Tibial nerve (tissue), 4 donors: Measurements from ENCODE around the gene JARID2. TPM values are rescaled to one million over a fixed set of nuclear protein-coding genes. Genes with fewer than 3 reads are reported as not detected.

ENCODE experiments used
- DNase-seq, 2 donors: peaks; one replicate each; pipeline ENCODE4 v3.0.0-alpha.2; 2019; ENCODE audit warnings: low spot score in 2 of 2
- H3K27ac ChIP-seq, 4 donors: fragments of 200-600 bp; sonication (generic) in 3 of 4; one replicate each; pipeline ENCODE4 v1.5.1; 2017 to 2019; ENCODE audit warnings: mild to moderate bottlenecking in 1 of 4
- H3K27me3 ChIP-seq, 2 donors: fragments of 200-600 bp; sonication (generic) in 1 of 2; one replicate each; pipeline versions ENCODE4 v1.5.1 to v1.6.0; 2017 to 2019
- H3K36me3 ChIP-seq, 3 donors: fragments of 200-600 bp; sonication (generic); one replicate each; pipeline ENCODE4 v1.5.1; 2018 to 2019
- H3K4me1 ChIP-seq, 4 donors: fragments of 200-600 bp; sonication (generic) in 3 of 4; one replicate each; pipeline ENCODE4 v1.5.1; 2017 to 2019
- H3K4me3 ChIP-seq, 4 donors: fragments of 200-600 bp; sonication (generic) in 3 of 4; one replicate each; pipeline ENCODE4 v1.5.1; 2017 to 2019; ENCODE audit warnings: mild to moderate bottlenecking in 1 of 4, moderate library complexity in 1 of 4
- H3K9me3 ChIP-seq, 4 donors: fragments of 200-600 bp; sonication (generic) in 3 of 4; one replicate each; pipeline ENCODE4 v1.5.1; 2017 to 2019
- CTCF ChIP-seq, 5 experiments: fragments of 200-600 bp in 3 of 5; fragments of 450-650 bp in 2 of 5; sonication (generic) in 3 of 5; IDR thresholded peaks; one replicate each; pipeline ENCODE4 v1.5.1; 2016 to 2019; ENCODE audit warnings: antibody characterized with exemption in 5 of 5, mild to moderate bottlenecking in 3 of 5, moderate library complexity in 2 of 5
- EP300 ChIP-seq, 2 donors: sonication (generic); formaldehyde crosslinking; IDR thresholded peaks; one replicate each; pipeline ENCODE4 v1.6.1; 2017; ENCODE audit warnings: antibody characterized with exemption in 2 of 2, mild to moderate bottlenecking in 1 of 2
- POLR2A ChIP-seq, 2 donors: fragments of 450-650 bp; IDR thresholded peaks; one replicate each; pipeline ENCODE4 v1.6.1; 2017; ENCODE audit warnings: antibody characterized with exemption in 2 of 2, mild to moderate bottlenecking in 2 of 2, moderate library complexity in 2 of 2
- WGBS, 2 donors: methylation state at CpG; one replicate each; pipeline ENCODE4 v1.1.5; 2018; 5-methylcytosine and 5-hydroxymethylcytosine counted together
- total RNA-seq, 4 donors: library from RNA; depleted of rRNA; stranded (reverse); fragments of >200 nt; gene quantifications; one replicate each; pipeline ENCODE4 v1.1.0, GENCODE V29; 2016

Gene JARID2
- total RNA-seq, 4 donors from 2014 or later, result 9.0 to 26.1 (median 9.8) TPM

- Histone ChIP-seq H3K27ac (no peak overlapping the region), H3K4me3 (no peak overlapping the region), H3K36me3 (peaks cover 0 to 57% (median 0%) of the 10 kb centered on the region in 3 donors), H3K9me3 (no peaks in the 10 kb centered on the region), H3K27me3 (no peaks in the 10 kb centered on the region), H3K4me1 (peaks cover 0 to 38% (median 19%) of the 10 kb centered on the region in 4 donors)
- no peak for TF ChIP-seq POLR2A (IDR thresholded peaks at IDR 0.05)
- no peak for TF ChIP-seq CTCF (IDR thresholded peaks at IDR 0.05)
- TF ChIP-seq EP300 (IDR thresholded peaks at IDR 0.05), result no peak
- DNase-seq, result no peak
- WGBS, 2 donors, result 81 to 84% methylated on average over 14 of the region's 14 CpGs
Measured at GRCh38 chr6:15507746-15508145, 261.9 kb downstream of the JARID2 start.

- H3K36me3 ChIP-seq, result peaks cover 0 to 64% (median 0%) of the 10 kb centered on the region in 3 donors
- peaks cover 0 to 30% (median 16%) of the 10 kb centered on the region in 4 donors for H3K4me1 ChIP-seq
- H3K27me3 ChIP-seq, result no peaks in the 10 kb centered on the region
- DNase-seq, result no peak
- no peak overlapping the region for H3K4me3 ChIP-seq
- no peaks in the 10 kb centered on the region for H3K9me3 ChIP-seq
- no peak for TF ChIP-seq CTCF (IDR thresholded peaks at IDR 0.05)
- TF ChIP-seq EP300 (IDR thresholded peaks at IDR 0.05), result no peak
- no peak for TF ChIP-seq POLR2A (IDR thresholded peaks at IDR 0.05)
- no peak overlapping the region for H3K27ac ChIP-seq
- WGBS, 2 donors, result 89 to 90% methylated on average over 6 of the region's 6 CpGs
Measured at GRCh38 chr6:15508441-15508871, 262.6 kb downstream of the JARID2 start.

GRCh38 chr6:15508931-15509330, 263.1 kb downstream of the JARID2 start:
- TF ChIP-seq EP300 (IDR thresholded peaks at IDR 0.05), result no peak
- no peak for TF ChIP-seq POLR2A (IDR thresholded peaks at IDR 0.05)
- no peak for TF ChIP-seq CTCF (IDR thresholded peaks at IDR 0.05)
- Histone ChIP-seq H3K9me3 (no peaks in the 10 kb centered on the region), H3K36me3 (peaks cover 0 to 69% (median 0%) of the 10 kb centered on the region in 3 donors), H3K27ac (no peak overlapping the region), H3K4me1 (peaks cover 0 to 26% (median 13%) of the 10 kb centered on the region in 4 donors), H3K4me3 (no peak overlapping the region), H3K27me3 (no peaks in the 10 kb centered on the region)
- DNase-seq, result no peak
- 92 to 93% methylated on average over 15 of the region's 15 CpGs for WGBS, 2 donors

- Histone ChIP-seq H3K9me3 (no peaks in the 10 kb centered on the region), H3K4me1 (peaks cover 0 to 21% (median 11%) of the 10 kb centered on the region in 4 donors), H3K36me3 (peaks cover 0 to 74% (median 0%) of the 10 kb centered on the region in 3 donors), H3K27ac (no peak overlapping the region), H3K4me3 (no peak overlapping the region), H3K27me3 (no peaks in the 10 kb centered on the region)
- WGBS, 2 donors, result 86 to 88% methylated on average over 13 of the region's 13 CpGs
- TF ChIP-seq POLR2A (IDR thresholded peaks at IDR 0.05) (no peak), EP300 (IDR thresholded peaks at IDR 0.05) (no peak), CTCF (IDR thresholded peaks at IDR 0.05) (no peak)
- DNase-seq, result no peak
Measured at GRCh38 chr6:15509335-15509933, 263.6 kb downstream of the JARID2 start.

- Histone ChIP-seq H3K4me3 (no peak overlapping the region), H3K27ac (no peak overlapping the region), H3K4me1 (peaks cover 0 to 14% (median 7%) of the 10 kb centered on the region in 4 donors), H3K36me3 (peaks cover 0 to 77% (median 0%) of the 10 kb centered on the region in 3 donors), H3K27me3 (no peaks in the 10 kb centered on the region), H3K9me3 (no peaks in the 10 kb centered on the region)
- no peak for DNase-seq
- WGBS, 2 donors, result 96 to 97% methylated on average over 6 of the region's 6 CpGs
- no peak for TF ChIP-seq CTCF (IDR thresholded peaks at IDR 0.05)
- TF ChIP-seq EP300 (IDR thresholded peaks at IDR 0.05), result no peak
- TF ChIP-seq POLR2A (IDR thresholded peaks at IDR 0.05), result no peak
Measured at GRCh38 chr6:15510121-15510520, 264.3 kb downstream of the JARID2 start.
